Measurements from ENCODE around the gene TGFBR3. TPM values are rescaled to one million over a fixed set of nuclear protein-coding genes. Genes with fewer than 3 reads are reported as not detected.

TGFBR3 gene
- total RNA-seq, 1 donor from 2014 or later = 6.9 TPM

- DNase-seq = no peak
Observed at GRCh38 chr1:91826248-91826647, 59.7 kb downstream of the TGFBR3 start.

GRCh38 chr1:91821126-91821868 lies 64.7 kb downstream of the TGFBR3 start:
- DNase-seq = no peak

- DNase-seq = no peak
Observed at GRCh38 chr1:91819038-91819788, 66.7 kb downstream of the TGFBR3 start.

GRCh38 chr1:91818713-91818975 lies 67.3 kb downstream of the TGFBR3 start:
- no peak for DNase-seq

- DNase-seq = no peak
Observed at GRCh38 chr1:91817211-91817905, 68.6 kb downstream of the TGFBR3 start.

- no peak for DNase-seq
Observed at GRCh38 chr1:91816031-91816430, 69.9 kb downstream of the TGFBR3 start.

- no peak for DNase-seq
Observed at GRCh38 chr1:91814448-91814847, 71.5 kb downstream of the TGFBR3 start.

GRCh38 chr1:91813813-91814212 lies 72.1 kb downstream of the TGFBR3 start:
- no peak for DNase-seq

GRCh38 chr1:91811363-91812025 lies 74.5 kb downstream of the TGFBR3 start:
- no peak for DNase-seq

- DNase-seq = no peak
Observed at GRCh38 chr1:91809317-91809716, 76.6 kb downstream of the TGFBR3 start.

- DNase-seq = no peak
Observed at GRCh38 chr1:91807921-91808620, 77.9 kb downstream of the TGFBR3 start.

GRCh38 chr1:91806769-91807700 lies 78.9 kb downstream of the TGFBR3 start:
- no peak for DNase-seq

GRCh38 chr1:91806181-91806768 lies 79.7 kb downstream of the TGFBR3 start:
- DNase-seq = no peak

GRCh38 chr1:91805311-91805801 lies 80.6 kb downstream of the TGFBR3 start:
- no peak for DNase-seq

GRCh38 chr1:91804546-91805023 lies 81.4 kb downstream of the TGFBR3 start:
- DNase-seq = no peak

- no peak for DNase-seq
Observed at GRCh38 chr1:91803847-91804545, 82.0 kb downstream of the TGFBR3 start.

- DNase-seq = no peak
Observed at GRCh38 chr1:91803123-91803522, 82.8 kb downstream of the TGFBR3 start.

GRCh38 chr1:91801496-91802115 lies 84.3 kb downstream of the TGFBR3 start:
- no peak for DNase-seq

GRCh38 chr1:91799863-91800262 lies 86.1 kb downstream of the TGFBR3 start:
- no peak for DNase-seq

All from occipital lobe (tissue), 2 donors.